Measurements from ENCODE around the gene KPNA6.

KPNA6 gene

GRCh38 chr1:32219022-32219421 lies 111.2 kb downstream of the KPNA6 start:
- DNase-seq (no peak), ATAC-seq (no peak)

GRCh38 chr1:32220746-32221580 lies 113.1 kb downstream of the KPNA6 start:
- ATAC-seq (no peak), DNase-seq (no peak)

- no peak for ATAC-seq
- no peak for DNase-seq
Measured at GRCh38 chr1:32221581-32221979, 113.7 kb downstream of the KPNA6 start.

- ATAC-seq: peak; percentile 94
- peak; percentile 91 for DNase-seq
Measured at GRCh38 chr1:32221980-32222755, 114.3 kb downstream of the KPNA6 start, which contains the start of the genes EIF3I and TMEM234. TSS of gene EIF3I (plus strand) at chr1:32222407. CDS start at chr1:32222442, 35 bp downstream. TSS of gene TMEM234 (minus strand) at chr1:32222353. CDS start at chr1:32222322, 31 bp downstream.

- DNase-seq (no peak), ATAC-seq (no peak)
Measured at GRCh38 chr1:32223683-32224082, 115.8 kb downstream of the KPNA6 start.

- DNase-seq: no peak
- ATAC-seq: no peak
Measured at GRCh38 chr1:32224285-32224684, 116.4 kb downstream of the KPNA6 start.
